ENCODE data around the gene FKRP.

Gene FKRP

DNA sequence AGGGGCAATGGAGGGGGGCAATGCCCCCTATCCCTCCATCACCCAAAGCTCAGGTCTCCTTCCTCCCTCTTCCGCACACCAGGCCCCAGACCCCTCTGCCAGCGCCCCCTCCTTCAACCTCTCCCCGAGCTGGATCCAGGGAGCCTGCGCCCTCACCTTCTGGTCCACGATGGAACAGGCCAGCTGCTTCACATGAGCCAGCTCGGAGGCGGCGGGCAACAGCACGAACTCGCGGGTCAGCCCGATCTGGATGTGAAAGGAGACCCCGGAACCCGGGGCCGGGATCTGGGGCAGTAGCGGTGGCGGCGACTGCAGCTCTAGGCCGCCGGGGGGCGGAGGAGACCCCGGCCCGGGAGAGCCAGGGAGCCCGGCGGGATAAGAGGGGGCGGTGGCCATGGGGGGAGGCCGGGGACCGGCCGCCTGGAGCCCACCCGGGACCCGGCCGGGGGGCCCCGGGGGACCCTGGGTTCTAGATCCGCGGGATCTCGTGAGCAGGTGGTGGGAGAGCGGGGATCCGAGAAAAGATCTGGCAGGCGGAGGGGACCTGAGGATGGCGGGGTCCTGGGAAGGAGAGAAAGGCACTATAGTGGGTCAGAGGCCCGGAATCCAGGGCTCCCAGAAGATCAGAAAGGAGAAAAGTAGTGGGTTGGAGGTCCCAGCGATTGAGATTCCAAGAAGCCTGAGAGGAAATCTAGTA lies 29.7 kb upstream of the FKRP start:
- Mint-ChIP-seq H3K4me3 (peak overlapping the region; percentile 96), H3K36me3 (peaks cover 49% of the 10 kb centered on the region), H3K27ac (peak overlapping the region; percentile 97), H3K4me1 (peaks cover 47% of the 10 kb centered on the region), H3K9me3 (no peaks in the 10 kb centered on the region), H3K27me3 (no peaks in the 10 kb centered on the region)
- peak; percentile 41 for DNase-seq
- CTCF ChIA-PET, result interaction anchor here (3.3 to 4.0 kb wide), 2 partner anchors 11 to 12 kb away, joined by 32 to 40 read pairs; no protein-coding TSS in a partner anchor

- peak overlapping the region; percentile 97 for H3K27ac Mint-ChIP-seq
- H3K4me3 Mint-ChIP-seq, result peak overlapping the region; percentile 96
- peaks cover 53% of the 10 kb centered on the region for H3K36me3 Mint-ChIP-seq
- H3K27me3 Mint-ChIP-seq, result no peaks in the 10 kb centered on the region
- DNase-seq, result peak; percentile 29
- H3K4me1 Mint-ChIP-seq, result peaks cover 49% of the 10 kb centered on the region
- no peaks in the 10 kb centered on the region for H3K9me3 Mint-ChIP-seq
- CTCF ChIA-PET, result interaction anchor here (3.3 to 4.0 kb wide), 2 partner anchors 12 kb away, joined by 32 to 40 read pairs; no protein-coding TSS in a partner anchor
Observed at GRCh38 chr19:46716672-46717033, 29.2 kb upstream of the FKRP start.

DNA sequence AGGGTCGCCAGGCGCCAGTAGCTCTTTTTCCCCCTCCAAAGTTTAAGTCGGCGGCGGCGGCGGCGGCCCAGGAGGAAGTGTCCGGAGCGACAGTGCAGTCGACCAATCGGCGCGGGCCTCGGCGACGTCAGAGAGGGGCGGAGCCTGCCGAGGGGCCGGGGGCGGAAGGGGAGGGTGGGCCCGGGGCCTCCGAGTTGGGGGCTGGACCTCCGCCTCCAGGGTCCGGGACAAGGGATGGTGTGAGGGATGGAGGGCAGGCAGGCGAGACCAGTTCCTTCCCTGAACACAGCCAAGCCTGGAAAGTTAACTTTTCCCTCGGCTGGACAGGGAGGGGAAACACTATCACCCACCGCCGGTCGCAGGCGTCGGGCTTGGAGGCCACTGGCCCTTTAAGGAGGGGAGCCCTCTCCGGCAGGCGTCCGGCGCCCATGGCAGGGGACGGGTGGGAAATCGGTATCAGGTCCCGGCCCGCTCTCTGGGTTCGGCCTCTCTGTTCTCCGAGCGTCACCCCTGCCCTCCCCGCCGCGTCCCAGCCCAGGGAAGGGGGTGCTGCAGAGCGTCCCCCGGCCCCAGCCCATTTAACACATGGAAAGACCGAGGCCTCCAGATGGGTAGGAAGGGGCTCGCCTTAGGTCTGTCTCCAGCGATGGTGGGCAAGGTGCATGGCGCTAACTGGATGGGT lies 28.7 kb upstream of the FKRP start, which contains the start of gene PRKD2:
TSS of gene PRKD2 (minus strand) at position 81 of the 682 bp plus-strand sequence. CDS start 744 bp downstream, outside the sequence.
- peaks cover 57% of the 10 kb centered on the region for H3K36me3 Mint-ChIP-seq
- H3K27me3 Mint-ChIP-seq, result no peaks in the 10 kb centered on the region
- peak within 1 kb of the TSS; percentile 96 for H3K4me3 Mint-ChIP-seq
- peaks cover 49% of the 10 kb centered on the region for H3K4me1 Mint-ChIP-seq
- H3K9me3 Mint-ChIP-seq, result no peaks in the 10 kb centered on the region
- peak within 1 kb of the TSS; percentile 97 for H3K27ac Mint-ChIP-seq
- CTCF ChIA-PET, result no interaction called here
- peak; percentile 93 for DNase-seq

GRCh38 chr19:46717716-46718143 lies 28.1 kb upstream of the FKRP start:
- H3K9me3 Mint-ChIP-seq, result no peaks in the 10 kb centered on the region
- H3K27ac Mint-ChIP-seq, result peak overlapping the region; percentile 97
- H3K27me3 Mint-ChIP-seq, result no peaks in the 10 kb centered on the region
- H3K36me3 Mint-ChIP-seq, result peaks cover 55% of the 10 kb centered on the region
- DNase-seq, result peak; percentile 53
- H3K4me1 Mint-ChIP-seq, result peaks cover 47% of the 10 kb centered on the region
- CTCF ChIA-PET, result interaction anchor here (0.9 to 2.7 kb wide), 2 partner anchors 10 to 14 kb away, joined by 4 to 11 read pairs; no protein-coding TSS in a partner anchor
- peak overlapping the region; percentile 96 for H3K4me3 Mint-ChIP-seq

DNA sequence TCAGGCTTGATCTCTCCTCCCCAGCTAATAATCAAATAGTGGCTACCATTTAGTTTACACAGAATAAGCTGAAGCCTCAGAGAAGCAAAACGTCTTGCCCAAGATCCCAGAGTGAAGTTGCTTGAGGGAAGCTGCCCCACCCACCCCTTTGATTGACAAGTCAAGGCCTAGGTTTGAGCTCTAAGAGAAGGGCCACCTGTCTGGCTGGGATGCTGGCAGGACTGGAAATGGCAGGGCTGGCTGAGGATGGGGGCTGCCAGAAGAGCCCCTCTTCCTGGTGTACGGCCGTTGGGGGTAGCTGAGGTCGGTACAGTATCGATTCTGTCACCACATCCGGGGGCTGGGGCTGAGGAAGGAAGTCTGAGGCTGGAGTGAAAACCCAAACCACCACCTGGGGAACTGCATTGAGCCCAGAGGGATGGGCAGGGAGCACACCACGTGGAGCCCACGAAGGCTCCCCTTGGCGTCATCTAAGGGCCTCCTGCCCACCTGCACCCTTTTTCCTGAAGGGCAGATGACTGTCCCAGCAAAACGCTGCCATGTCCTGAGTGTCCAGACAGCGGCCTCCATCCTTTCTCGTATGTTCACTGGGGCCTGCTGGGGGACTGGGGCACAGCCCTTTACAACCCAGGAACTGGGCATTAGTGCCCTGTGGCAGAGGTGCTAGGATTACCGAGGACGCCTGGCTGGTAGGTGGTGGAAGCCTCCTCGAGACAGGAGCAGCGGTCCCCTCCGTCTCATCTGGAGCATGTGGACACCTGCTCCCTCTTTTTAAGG lies 27.5 kb upstream of the FKRP start:
- Mint-ChIP-seq H3K4me1 (peaks cover 44% of the 10 kb centered on the region), H3K36me3 (peaks cover 56% of the 10 kb centered on the region), H3K27me3 (no peaks in the 10 kb centered on the region), H3K9me3 (no peaks in the 10 kb centered on the region), H3K4me3 (peak overlapping the region; percentile 96), H3K27ac (peak overlapping the region; percentile 97)
- peak; percentile 82 for DNase-seq
- CTCF ChIA-PET, result interaction anchor here (0.6 to 2.7 kb wide), 4 partner anchors 10 to 56 kb away, joined by 3 to 11 read pairs (median 4); no protein-coding TSS in a partner anchor

GRCh38 chr19:46718934-46719622 lies 26.8 kb upstream of the FKRP start:
- Mint-ChIP-seq H3K27me3 (no peaks in the 10 kb centered on the region), H3K4me3 (peak overlapping the region; percentile 96), H3K27ac (peak overlapping the region; percentile 97), H3K4me1 (peaks cover 43% of the 10 kb centered on the region), H3K9me3 (no peaks in the 10 kb centered on the region), H3K36me3 (peaks cover 55% of the 10 kb centered on the region)
- CTCF ChIA-PET, result interaction anchor here (0.7 to 2.7 kb wide), 3 partner anchors 9 to 14 kb away, joined by 3 to 11 read pairs (median 3); no protein-coding TSS in a partner anchor
- DNase-seq, result no peak

DNA sequence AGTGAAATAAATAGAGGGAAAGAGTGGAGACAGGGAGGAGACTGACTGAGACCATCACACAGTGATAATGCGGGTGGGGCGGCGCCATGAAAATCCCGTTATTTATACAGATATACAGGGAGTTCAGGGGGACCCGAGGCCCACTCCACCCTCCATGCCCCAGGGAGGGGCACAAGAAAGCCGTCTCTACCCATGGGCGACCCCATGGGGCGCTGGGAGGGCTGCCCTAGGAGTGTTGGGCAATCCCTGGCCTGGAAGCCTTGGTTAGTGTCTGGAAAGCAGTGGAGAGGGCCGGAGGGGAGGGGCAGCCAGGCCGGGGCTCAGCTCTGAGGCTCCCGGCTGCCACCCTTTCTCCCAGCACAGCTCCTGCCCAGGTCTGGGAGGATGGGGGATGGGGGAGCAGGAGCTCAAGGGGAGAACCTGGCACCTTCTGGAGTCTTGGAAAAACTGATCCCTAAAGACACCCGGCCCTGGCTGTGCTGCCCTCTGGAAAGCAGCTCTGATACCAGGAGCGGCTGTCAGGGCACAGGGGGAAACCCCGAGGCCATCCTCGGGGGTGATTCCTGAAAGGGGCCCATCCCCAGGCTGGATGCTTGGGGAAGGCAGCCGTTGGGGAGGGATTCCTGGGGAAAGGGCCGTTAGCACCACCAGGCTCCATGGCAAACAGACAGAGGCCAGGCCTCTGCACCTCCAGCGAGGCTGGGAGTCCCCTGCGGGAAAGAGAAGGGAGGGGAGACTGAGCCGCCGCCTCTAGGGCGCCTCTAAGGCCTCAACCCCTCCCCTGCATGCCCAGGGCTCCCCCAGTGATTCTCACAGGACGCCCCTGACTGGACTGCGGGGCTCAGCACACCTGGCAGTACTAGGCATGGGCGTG lies 26.0 kb upstream of the FKRP start:
- peaks cover 43% of the 10 kb centered on the region for H3K4me1 Mint-ChIP-seq
- no peaks in the 10 kb centered on the region for H3K27me3 Mint-ChIP-seq
- H3K4me3 Mint-ChIP-seq, result no peak overlapping the region
- no peak overlapping the region for H3K27ac Mint-ChIP-seq
- peaks cover 56% of the 10 kb centered on the region for H3K36me3 Mint-ChIP-seq
- no peaks in the 10 kb centered on the region for H3K9me3 Mint-ChIP-seq
- CTCF ChIA-PET, result interaction anchor here (0.7 to 2.7 kb wide), 2 partner anchors 8 to 15 kb away, joined by 3 to 11 read pairs; no protein-coding TSS in a partner anchor
- DNase-seq, result no peak

DNA sequence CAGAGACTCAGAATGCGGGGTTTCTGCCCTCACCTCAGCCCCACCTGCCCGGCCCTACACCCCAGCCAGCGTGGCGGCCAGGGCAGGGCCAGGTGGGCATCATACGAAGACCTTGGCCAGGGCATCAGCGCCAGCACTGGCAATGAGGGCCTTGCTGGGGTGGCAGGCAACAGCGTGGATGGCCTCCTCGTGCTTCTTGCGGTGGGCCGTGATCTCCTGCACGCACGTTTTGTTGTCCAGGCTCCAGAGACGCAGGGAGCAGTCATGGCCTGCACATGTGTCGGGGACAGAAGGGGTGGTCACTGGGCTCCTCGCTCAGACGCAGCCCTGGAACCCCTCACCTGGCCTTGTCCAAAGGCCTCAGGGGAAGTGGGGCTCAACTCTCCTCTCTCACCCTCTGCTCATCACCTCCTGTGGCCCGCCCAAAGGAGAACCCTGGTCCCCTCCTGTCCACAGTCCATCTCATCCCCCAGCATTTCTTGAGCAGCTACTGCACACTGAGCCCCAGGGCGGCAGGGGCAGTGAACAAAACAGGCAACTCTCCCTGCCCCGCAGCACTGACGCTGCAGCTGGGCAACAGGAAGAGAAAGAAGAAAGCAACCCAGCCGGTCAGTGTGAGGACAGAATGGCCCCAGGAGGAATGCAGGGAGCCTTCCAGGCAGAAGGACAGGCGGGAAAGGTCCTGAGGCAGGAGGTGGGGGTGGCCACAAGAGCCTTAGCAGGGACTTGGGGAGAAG lies 25.2 kb upstream of the FKRP start:
- Mint-ChIP-seq H3K27ac (no peak overlapping the region), H3K36me3 (peaks cover 52% of the 10 kb centered on the region), H3K27me3 (no peaks in the 10 kb centered on the region), H3K4me3 (no peak overlapping the region), H3K4me1 (peaks cover 43% of the 10 kb centered on the region), H3K9me3 (no peaks in the 10 kb centered on the region)
- no peak for DNase-seq
- CTCF ChIA-PET, result interaction anchor here (0.6 to 2.7 kb wide), 3 partner anchors 7 to 34 kb away, joined by 3 to 11 read pairs (median 5); no protein-coding TSS in a partner anchor

DNA sequence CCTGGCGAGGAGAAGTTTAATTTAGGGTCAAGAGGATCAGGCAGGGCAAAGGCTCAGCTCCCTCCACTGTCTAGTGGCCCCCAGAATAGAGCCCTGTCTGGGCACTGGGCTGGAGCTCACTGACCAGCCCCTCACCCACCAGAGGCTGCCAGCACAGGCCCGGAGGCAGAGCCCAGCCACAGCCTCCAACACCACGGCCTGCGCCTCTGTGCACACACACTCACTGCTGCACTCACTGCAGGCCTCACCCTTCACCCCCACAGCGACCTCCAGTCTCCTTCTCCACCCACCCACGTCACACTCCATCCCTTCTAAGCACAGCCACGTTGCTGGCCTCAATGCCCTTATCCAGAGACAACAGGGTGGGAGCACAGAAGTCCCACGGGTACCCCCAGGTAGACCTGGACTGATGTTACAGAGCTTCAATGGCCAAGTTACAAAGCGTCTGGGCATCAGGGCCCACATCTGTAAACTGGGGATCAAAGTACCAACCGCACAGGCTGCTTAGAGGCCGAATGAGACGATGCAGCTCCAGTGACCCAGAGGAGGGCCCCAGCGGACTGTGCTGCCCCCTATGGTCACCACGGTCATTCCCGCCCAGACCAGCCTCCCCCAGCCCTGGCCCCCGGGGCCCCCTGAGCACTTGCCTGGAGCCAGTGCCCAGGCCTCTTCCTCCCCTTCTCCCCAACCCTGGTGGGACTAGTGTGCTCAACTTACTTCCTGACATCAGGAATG lies 24.4 kb upstream of the FKRP start:
- Mint-ChIP-seq H3K4me3 (no peak overlapping the region), H3K27me3 (no peaks in the 10 kb centered on the region), H3K27ac (peak overlapping the region; percentile 71), H3K9me3 (no peaks in the 10 kb centered on the region), H3K4me1 (peaks cover 43% of the 10 kb centered on the region), H3K36me3 (peaks cover 55% of the 10 kb centered on the region)
- CTCF ChIA-PET, result interaction anchor here (0.6 to 1.5 kb wide), 3 partner anchors 17 to 33 kb away, joined by 3 to 5 read pairs (median 3); no protein-coding TSS in a partner anchor
- DNase-seq, result no peak

- no peaks in the 10 kb centered on the region for H3K27me3 Mint-ChIP-seq
- H3K36me3 Mint-ChIP-seq, result peaks cover 50% of the 10 kb centered on the region
- H3K9me3 Mint-ChIP-seq, result no peaks in the 10 kb centered on the region
- no peak overlapping the region for H3K4me3 Mint-ChIP-seq
- no peak for DNase-seq
- H3K4me1 Mint-ChIP-seq, result peaks cover 43% of the 10 kb centered on the region
- CTCF ChIA-PET, result interaction anchor here (0.9 to 1.5 kb wide), 2 partner anchors 17 to 18 kb away, joined by 3 read pairs; no protein-coding TSS in a partner anchor
- H3K27ac Mint-ChIP-seq, result no peak overlapping the region
Observed at GRCh38 chr19:46722004-46722380, 23.9 kb upstream of the FKRP start.

- H3K4me3 Mint-ChIP-seq, result no peak overlapping the region
- no peaks in the 10 kb centered on the region for H3K9me3 Mint-ChIP-seq
- peaks cover 44% of the 10 kb centered on the region for H3K4me1 Mint-ChIP-seq
- peaks cover 54% of the 10 kb centered on the region for H3K36me3 Mint-ChIP-seq
- CTCF ChIA-PET, result interaction anchor here (0.7 kb wide), 1 partner anchor 18 kb away, joined by 4 read pairs; no protein-coding TSS in a partner anchor
- DNase-seq, result no peak
- H3K27me3 Mint-ChIP-seq, result no peaks in the 10 kb centered on the region
- H3K27ac Mint-ChIP-seq, result no peak overlapping the region
Observed at GRCh38 chr19:46722421-46723022, 23.3 kb upstream of the FKRP start.

Measured in activated naive CD4-positive, alpha-beta T cell treated with anti-CD3 and anti-CD28 coated beads, Interleukin-2, amount 10 ng/mL, durations not matched to agents 7 days and 5 days (primary cell).